ENCODE measurements around the gene KIF21A. TPM values are rescaled to one million over a fixed set of nuclear protein-coding genes. Genes with fewer than 3 reads are reported as not detected.

The KIF21A gene
- total RNA-seq, 2 experiments from 2014 or later = 1.1 TPM; not detected in 1

- TF ChIP-seq EZH2phosphoT487 (IDR thresholded peaks at IDR 0.05; ENCODE audit: borderline replicate concordance, low read depth, low read length) (no peak), CTCF (conservative IDR thresholded peaks at IDR 0.05; ENCODE audit: low read length) (no peak)
- ChIA-PET POLR2A (no interaction called here), CTCF (ENCODE audit: unreplicated experiment) (no interaction called here)
- Histone ChIP-seq H3K9me2 (ENCODE audit: insufficient read depth, low read length) (no peaks in the 10 kb centered on the region), H3K9me3 (ENCODE audit: low read length) (no peaks in the 10 kb centered on the region), H2AFZ (ENCODE audit: low read length) (no peak overlapping the region), H3K79me2 (ENCODE audit: insufficient read depth, low read depth, low read length) (no peaks in the 10 kb centered on the region), H3K27ac (ENCODE audit: low read depth, low read length, poor library complexity, severe bottlenecking) (no peak overlapping the region), H3K4me2 (ENCODE audit: low read length) (no peak overlapping the region), H3K36me3 (ENCODE audit: insufficient read depth, low read length) (no peaks in the 10 kb centered on the region), H4K20me1 (ENCODE audit: insufficient read depth, low read length) (no peaks in the 10 kb centered on the region), H3K4me3 (ENCODE audit: low read depth, low read length, poor library complexity, severe bottlenecking) (no peak overlapping the region), H3K4me1 (ENCODE audit: insufficient read depth, low read length, poor library complexity, severe bottlenecking) (no peaks in the 10 kb centered on the region)
- BruUV-seq (replicated peaks) = no TSS peak
- intact Hi-C loops (cut with micrococcal nuclease; ENCODE audit: unreplicated experiment) = no loop called here
- no peak for DNase-seq (ENCODE audit: low spot score)
These were observed 7.4 kb downstream of the KIF21A start for GRCh38 chr12:39435531-39435930.

- Histone ChIP-seq H3K9me2 (ENCODE audit: insufficient read depth, low read length) (no peaks in the 10 kb centered on the region), H3K4me2 (ENCODE audit: low read length) (no peak overlapping the region), H3K27ac (ENCODE audit: low read depth, low read length, poor library complexity, severe bottlenecking) (no peak overlapping the region), H4K20me1 (ENCODE audit: insufficient read depth, low read length) (no peaks in the 10 kb centered on the region), H3K4me1 (ENCODE audit: insufficient read depth, low read length, poor library complexity, severe bottlenecking) (no peaks in the 10 kb centered on the region), H3K4me3 (ENCODE audit: low read depth, low read length, poor library complexity, severe bottlenecking) (no peak overlapping the region), H3K9me3 (ENCODE audit: low read length) (no peaks in the 10 kb centered on the region), H3K79me2 (ENCODE audit: insufficient read depth, low read depth, low read length) (no peaks in the 10 kb centered on the region), H2AFZ (ENCODE audit: low read length) (no peak overlapping the region), H3K36me3 (ENCODE audit: insufficient read depth, low read length) (no peaks in the 10 kb centered on the region)
- DNase-seq (ENCODE audit: low spot score) = no peak
- ChIA-PET CTCF (ENCODE audit: unreplicated experiment) (no interaction called here), POLR2A (no interaction called here)
- BruUV-seq (replicated peaks) = no TSS peak
- intact Hi-C loops (cut with micrococcal nuclease; ENCODE audit: unreplicated experiment) = no loop called here
- no peak for TF ChIP-seq CTCF (conservative IDR thresholded peaks at IDR 0.05; ENCODE audit: low read length)
- no peak for TF ChIP-seq EZH2phosphoT487 (IDR thresholded peaks at IDR 0.05; ENCODE audit: borderline replicate concordance, low read depth, low read length)
These were observed 11.1 kb downstream of the KIF21A start for GRCh38 chr12:39431797-39432196.

GRCh38 chr12:39431002-39431796 is 11.7 kb downstream of the KIF21A start:
- no peak overlapping the region for H2AFZ ChIP-seq (ENCODE audit: low read length)
- H3K79me2 ChIP-seq (ENCODE audit: insufficient read depth, low read depth, low read length) = no peaks in the 10 kb centered on the region
- H3K27ac ChIP-seq (ENCODE audit: low read depth, low read length, poor library complexity, severe bottlenecking) = no peak overlapping the region
- BruUV-seq (replicated peaks) = no TSS peak
- H4K20me1 ChIP-seq (ENCODE audit: insufficient read depth, low read length) = no peaks in the 10 kb centered on the region
- H3K4me1 ChIP-seq (ENCODE audit: insufficient read depth, low read length, poor library complexity, severe bottlenecking) = no peaks in the 10 kb centered on the region
- H3K4me3 ChIP-seq (ENCODE audit: low read depth, low read length, poor library complexity, severe bottlenecking) = no peak overlapping the region
- DNase-seq (ENCODE audit: low spot score) = no peak
- no peaks in the 10 kb centered on the region for H3K9me3 ChIP-seq (ENCODE audit: low read length)
- intact Hi-C loops (cut with micrococcal nuclease; ENCODE audit: unreplicated experiment) = no loop called here
- H3K36me3 ChIP-seq (ENCODE audit: insufficient read depth, low read length) = no peaks in the 10 kb centered on the region
- no peaks in the 10 kb centered on the region for H3K9me2 ChIP-seq (ENCODE audit: insufficient read depth, low read length)
- TF ChIP-seq CTCF (conservative IDR thresholded peaks at IDR 0.05; ENCODE audit: low read length) (no peak), EZH2phosphoT487 (IDR thresholded peaks at IDR 0.05; ENCODE audit: borderline replicate concordance, low read depth, low read length) (no peak)
- ChIA-PET CTCF (ENCODE audit: unreplicated experiment) (no interaction called here), POLR2A (no interaction called here)
- no peak overlapping the region for H3K4me2 ChIP-seq (ENCODE audit: low read length)

Measured in OCI-LY7 (cell line).